Uterus (tissue), 2 donors: ENCODE data around the gene PIH1D1.

Source experiments
- POLR2A ChIP-seq, 2 donors: fragments of 450-650 bp; IDR thresholded peaks; one replicate each; pipeline ENCODE4 v1.6.1; 2016; ENCODE audit warnings: antibody characterized with exemption in 2 of 2, mild to moderate bottlenecking in 1 of 2, moderate library complexity in 1 of 2
- TF ChIP-seq, protein P1 (sequence below), 4 experiments: fragments of 200-600 bp in 2 of 4; fragments of 450-650 bp in 2 of 4; sonication (generic) in 2 of 4; IDR thresholded peaks; one replicate each; pipeline ENCODE4 v1.5.1; 2016 to 2019; ENCODE audit warnings: antibody characterized with exemption in 4 of 4, mild to moderate bottlenecking in 2 of 4, moderate library complexity in 1 of 4

GRCh38 chr19:49411681-49412326 is 39.8 kb downstream of the PIH1D1 start:
- TF ChIP-seq, protein P1, sequence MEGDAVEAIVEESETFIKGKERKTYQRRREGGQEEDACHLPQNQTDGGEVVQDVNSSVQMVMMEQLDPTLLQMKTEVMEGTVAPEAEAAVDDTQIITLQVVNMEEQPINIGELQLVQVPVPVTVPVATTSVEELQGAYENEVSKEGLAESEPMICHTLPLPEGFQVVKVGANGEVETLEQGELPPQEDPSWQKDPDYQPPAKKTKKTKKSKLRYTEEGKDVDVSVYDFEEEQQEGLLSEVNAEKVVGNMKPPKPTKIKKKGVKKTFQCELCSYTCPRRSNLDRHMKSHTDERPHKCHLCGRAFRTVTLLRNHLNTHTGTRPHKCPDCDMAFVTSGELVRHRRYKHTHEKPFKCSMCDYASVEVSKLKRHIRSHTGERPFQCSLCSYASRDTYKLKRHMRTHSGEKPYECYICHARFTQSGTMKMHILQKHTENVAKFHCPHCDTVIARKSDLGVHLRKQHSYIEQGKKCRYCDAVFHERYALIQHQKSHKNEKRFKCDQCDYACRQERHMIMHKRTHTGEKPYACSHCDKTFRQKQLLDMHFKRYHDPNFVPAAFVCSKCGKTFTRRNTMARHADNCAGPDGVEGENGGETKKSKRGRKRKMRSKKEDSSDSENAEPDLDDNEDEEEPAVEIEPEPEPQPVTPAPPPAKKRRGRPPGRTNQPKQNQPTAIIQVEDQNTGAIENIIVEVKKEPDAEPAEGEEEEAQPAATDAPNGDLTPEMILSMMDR (IDR thresholded peaks at IDR 0.05), result no peak
- TF ChIP-seq POLR2A (IDR thresholded peaks at IDR 0.05), result no peak
